HG03159 (cell line): ENCODE measurements around the gene BIVM.

Experiments
- ATAC-seq: cut with Tn5 transposase; IDR thresholded peaks from one replicate; pipeline ENCODE4 v1.9.1; 2021; ENCODE audit warnings: mild to moderate bottlenecking, moderate library complexity; ENCODE audit not compliant: unreplicated experiment

Gene BIVM

DNA sequence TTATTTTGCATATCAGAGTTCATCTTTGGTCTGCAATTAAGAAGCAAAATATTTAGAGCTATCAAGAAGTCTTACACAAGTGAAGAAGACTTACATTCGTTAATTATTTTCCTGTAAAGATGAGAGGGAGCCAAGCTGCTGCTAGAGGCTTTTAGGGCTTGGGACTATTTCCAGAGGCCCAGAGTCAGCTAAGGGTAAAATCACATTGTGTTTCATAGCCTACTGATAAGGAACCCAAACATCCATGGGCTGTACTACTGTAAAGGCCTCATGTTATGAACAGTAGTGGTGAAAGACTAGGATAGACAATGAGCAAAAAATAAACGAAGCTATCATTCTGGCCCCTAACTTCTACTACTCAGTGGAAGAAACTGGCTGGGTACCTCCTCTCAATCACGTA, 14.4 kb upstream of the BIVM start:
- ATAC-seq = no peak

DNA sequence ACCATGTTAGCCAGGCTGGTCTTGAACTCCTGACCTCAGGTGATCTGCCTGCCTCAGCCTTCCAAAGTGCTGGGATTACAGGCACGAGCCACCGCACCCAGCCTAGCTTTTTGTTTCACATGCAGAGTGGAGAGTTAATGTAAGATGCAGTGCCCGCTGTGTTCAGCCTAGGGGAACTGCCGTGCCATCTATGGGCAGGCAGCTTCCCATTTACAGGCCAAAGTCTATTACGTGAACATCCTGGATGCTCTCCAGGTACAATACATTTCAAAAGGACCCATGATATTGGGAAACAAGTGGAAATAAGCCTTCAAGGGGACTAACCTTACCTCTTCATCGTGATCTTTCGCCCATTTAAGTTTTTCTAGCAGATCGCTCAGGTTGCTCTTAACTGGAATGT, 10.2 kb upstream of the BIVM start:
- no peak for ATAC-seq

DNA sequence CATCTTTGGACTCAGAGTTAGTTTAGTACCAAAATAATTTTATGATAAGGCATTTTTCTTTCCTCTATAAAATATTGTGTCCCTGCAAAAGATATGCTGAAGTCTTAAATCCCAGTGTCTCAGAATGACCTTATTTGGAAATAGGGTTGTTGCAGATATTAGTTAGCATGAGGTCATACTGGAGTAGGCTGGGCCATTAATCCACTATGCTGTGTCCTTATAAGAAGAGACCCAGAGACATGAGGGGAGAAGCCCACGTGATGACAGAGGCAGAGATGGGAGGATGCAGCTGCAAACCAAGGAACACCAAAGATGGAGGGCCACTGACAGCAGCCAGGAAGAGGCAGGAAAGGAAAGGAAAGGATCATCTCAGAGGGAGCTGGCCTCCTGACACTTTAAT, 6.5 kb upstream of the BIVM start:
- no peak for ATAC-seq

- no peak for ATAC-seq
Measured at GRCh38 chr13:102793611-102794355, 5.1 kb upstream of the BIVM start.

GRCh38 chr13:102799426-102800144, 666 bp downstream of the BIVM start:
- ATAC-seq = peak; percentile 5

DNA sequence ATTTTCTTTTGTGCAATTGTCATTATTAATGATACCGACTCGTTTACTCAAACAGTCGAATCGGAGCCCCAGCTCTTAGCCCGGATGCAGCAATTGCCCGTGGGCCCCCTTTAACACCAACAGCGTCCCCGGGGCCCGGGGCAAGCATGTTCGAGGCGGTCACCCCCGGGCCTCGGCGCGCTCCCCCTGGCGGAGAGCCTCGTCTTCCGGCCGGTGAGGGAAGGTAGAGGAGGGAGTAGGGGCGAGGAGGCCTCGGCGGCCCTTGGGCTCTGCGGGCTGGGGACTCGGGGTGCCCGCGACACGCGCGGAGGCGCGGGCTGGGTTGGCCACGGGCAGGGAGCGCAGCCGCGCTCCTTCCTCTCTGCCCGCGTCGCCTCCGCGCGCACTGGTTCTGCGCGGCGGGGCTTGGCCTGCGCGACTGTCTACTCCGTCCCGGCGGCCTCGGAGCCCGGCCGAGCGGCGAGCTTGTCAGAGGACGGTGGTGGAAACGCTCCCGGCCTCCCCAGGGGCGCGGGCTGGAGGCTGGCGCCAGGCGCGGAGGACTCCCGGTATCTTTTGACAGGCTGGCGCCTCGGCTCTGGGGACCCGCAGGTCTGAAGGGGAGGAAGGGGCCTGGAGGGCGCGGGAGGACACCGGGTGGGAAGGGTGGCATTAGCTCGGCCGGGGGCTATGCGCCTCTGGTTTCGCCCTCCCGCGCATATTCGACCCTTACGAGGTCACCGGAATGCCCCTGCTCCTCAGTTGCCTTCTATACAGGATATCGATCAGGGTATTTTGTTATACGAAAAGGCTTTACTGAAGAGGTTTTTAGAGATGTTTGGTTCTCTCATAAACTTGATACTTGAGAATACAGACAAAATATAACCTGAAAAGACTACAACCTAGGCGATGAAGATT, 1.5 kb downstream of the BIVM start:
- peak; percentile 78 for ATAC-seq

DNA sequence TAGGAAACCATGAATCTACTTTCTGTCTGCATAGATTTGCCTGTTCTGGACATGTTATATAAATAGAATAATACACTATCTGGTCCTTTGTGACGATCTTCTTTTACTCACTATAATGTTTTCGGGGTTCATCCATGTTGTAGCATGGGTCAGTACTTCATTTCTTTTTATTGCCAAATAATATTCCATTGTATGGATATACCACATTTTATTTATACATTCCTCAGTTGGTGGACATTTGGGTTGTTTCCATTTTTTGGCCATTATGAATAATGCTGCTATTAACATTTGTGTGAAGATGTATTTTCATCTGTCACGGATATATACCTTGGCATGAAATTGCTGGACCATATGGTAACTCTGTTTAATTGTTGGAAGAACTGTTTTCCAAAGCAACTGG, 6.8 kb downstream of the BIVM start:
- ATAC-seq = no peak

GRCh38 chr13:102807699-102808098, 8.8 kb downstream of the BIVM start:
- no peak for ATAC-seq

DNA sequence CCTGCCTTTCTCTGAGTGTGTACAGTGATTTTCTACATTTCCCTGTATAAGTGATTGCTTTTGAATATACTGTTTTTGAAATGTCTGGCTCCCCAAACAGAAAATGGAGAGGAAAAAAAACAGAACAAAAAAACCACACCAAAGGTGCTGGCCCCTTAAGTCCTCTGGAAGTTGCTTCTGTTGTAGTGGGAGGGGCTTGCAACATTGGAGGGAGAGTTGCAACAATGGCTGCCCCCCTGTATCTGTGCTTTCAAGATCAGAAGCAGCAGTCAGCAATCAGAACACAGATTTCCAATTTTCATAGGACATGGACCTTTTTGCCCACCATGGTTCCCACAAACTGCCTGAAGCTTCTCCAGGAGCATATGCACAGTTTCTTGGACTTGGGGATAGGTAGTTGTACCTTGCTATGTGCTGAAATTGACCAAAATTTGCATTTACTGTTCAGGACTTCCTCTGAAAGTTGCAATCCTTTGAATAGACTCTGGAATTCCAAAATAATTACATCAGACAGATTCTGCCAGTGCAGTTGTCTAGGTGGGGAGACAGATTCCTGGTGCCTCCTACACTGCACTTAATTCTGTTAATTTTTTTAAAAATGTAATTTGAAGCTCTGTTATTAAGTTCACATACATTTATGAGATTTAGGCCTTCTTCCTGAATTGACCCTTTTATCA, 13.8 kb downstream of the BIVM start:
- ATAC-seq = no peak

DNA sequence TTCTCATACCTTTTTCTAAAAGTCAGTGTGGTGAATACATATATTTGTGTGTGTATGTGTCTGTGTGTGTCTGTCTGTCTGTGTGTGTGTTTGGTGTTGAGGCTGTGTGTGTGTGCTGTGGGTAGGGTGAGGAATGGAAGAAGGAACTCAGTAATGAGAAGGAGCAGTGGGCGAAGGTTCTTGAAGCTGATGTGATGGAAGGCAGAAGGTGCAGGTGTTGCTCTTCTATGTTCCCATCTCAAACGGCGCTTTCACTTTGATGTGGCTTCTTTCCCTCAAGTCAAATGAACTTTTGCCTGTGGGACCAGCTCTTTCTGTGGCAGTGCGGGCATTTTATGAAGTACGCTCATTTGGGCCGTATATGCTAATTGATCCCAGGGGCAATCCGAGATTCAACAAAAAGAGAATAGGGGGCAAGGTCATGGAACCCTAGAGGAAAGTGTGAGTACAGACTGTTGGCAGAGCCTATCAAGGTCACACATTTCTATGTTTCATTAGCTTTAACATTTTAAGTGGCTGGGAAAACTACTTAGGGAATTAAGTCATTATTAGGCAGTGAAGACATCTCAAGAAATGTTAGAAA, 15.2 kb downstream of the BIVM start:
- no peak for ATAC-seq

DNA sequence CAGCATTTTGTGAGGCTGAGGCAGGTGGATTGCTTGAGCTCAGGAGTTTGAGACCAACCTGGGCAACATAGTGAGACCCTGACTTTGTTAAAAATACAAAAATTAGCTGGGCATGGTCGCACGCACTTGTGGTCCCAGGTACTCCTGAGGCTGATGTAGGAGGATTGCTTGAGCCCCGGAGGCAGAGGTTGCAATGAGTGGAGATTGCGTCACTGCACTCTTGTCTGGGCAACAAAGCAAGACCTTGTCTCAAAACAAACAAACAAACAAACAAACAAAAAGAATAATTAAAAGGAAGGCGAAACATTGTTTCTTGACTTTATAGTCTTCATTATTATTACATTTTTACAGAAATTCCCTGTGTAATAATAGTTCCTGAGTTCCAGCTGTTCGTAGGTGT, 15.9 kb downstream of the BIVM start:
- no peak for ATAC-seq

GRCh38 chr13:102815788-102816187, 16.9 kb downstream of the BIVM start:
- no peak for ATAC-seq

DNA sequence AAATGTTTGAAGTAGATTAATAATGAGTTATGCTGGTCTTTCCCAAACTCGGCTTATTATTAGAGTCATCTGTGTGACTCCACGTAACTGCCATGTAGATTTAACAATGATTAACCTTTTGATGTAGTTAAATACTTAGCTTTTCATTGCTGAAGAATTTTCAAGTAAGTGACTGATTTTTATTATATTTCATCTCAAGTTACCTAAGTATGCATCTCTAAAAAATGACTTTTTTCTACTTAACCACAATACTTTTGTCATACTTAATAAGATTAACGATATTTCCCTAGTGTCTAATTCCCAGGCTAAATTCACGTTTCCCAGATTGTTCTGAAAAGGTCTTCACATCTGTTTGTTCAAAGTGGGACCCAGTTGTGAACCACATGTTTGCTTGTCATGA, 17.8 kb downstream of the BIVM start:
- ATAC-seq = no peak

DNA sequence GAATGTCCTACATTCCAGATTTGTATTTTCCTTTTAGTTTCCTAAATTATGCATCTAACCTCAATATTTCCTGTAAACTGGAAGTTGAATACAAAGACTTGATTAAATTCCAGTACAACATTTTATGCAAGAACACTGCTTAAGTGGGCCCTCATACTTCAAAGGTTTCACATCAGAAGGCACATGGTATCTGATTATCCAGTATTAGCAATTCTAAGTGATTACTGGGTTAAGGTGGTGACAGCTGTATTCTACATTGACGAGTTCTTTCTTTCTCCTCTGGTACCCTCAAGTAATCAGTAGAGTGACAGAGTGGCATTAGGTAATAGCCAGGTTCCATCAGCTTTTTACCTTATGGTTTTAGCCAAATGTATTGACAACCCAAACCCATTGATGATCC, 18.3 kb downstream of the BIVM start:
- ATAC-seq = no peak

DNA sequence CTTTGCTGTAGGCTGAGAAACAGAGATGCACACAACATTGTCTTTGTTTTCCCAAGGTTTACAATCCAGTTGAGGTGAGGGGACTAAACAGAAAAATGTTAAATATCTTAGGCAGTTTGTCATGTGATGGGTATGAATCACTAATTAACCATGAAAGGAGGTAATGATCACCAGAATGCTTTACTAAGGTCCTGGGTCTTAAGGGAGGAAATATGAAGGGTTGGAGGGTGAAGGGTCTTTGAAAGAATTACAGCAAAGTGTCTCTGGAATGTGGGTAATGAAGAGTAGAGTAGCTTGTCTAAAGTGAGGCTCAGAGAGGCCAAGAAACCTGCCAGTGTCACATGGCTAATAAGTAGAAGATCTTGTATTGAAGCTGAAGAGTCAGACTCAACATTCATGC, 19.0 kb downstream of the BIVM start:
- no peak for ATAC-seq

DNA sequence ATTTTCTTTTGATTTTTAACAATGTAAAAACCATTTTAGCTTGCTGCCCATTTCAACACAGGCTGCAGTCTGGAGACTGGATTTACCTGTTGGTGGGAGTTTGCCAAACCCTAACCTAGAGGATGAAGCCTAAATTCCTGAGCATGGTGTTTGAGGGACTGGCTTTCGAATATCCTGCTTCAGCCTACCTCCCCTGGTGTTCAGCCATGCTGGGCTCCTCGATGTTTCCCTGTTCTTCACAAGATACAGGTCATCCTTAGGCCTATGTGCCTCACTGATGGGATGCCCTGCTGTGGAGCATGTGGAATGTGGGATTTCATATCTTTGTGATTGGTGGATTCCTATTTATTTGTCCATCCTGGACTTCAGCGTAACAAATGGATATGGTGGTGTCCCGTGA, 26.5 kb downstream of the BIVM start:
- no peak for ATAC-seq

DNA sequence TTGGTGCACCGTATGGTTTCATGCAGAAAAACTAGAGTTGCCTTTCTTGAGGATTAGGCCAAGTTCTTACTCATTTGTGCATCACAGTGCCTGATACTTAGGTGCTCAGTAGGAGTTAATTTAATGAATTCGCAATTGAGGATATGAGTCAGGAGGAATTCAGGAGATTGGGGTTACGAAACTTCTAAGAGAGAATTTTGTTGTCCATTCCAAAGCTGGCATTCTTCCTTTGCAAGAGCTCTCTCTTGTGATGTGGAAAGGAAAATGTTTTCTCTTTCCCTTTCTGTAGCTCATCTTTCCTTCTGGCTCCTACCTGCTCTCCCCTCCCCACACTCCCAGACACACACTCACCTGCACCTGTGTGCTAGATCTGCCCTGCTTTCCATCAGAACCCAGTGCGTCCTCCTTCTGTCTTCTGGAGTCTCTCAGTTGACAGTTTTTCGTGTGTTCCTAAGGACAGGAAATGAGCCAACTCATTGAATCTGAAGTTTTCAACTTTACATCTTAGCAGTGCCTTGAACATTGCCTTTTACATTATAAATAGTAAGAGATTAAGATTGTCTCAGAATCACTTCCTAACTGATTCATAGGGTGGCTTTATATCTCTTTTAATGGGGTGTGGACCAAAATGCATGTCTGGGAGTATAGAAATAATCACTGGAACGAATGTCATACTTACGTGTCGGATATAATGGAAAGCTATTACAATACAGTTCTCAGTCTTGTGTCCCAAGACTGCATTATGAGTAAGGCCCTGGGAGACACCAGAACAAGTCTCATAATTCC, 27.2 kb downstream of the BIVM start:
- no peak for ATAC-seq

- no peak for ATAC-seq
Measured at GRCh38 chr13:102830646-102831045, 31.7 kb downstream of the BIVM start.

DNA sequence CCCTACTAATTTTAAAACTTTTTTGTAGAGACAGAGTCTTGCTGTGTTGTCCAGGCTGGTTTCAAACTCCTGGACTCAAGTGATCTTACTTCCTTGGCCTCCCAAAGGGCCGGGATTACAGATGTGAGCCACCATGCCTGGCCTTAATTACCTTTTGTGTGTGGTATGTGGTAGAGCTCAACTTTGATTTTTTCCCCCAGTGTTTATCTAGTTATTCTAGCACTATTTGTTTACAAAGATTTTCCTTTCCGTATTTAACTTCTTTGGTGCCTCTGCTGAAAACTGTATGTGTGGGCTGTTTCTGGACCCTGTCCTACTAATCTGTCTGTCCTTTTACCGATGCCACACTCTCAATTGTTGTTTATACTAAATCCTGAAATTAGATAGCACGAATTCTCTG, 37.6 kb downstream of the BIVM start:
- no peak for ATAC-seq

DNA sequence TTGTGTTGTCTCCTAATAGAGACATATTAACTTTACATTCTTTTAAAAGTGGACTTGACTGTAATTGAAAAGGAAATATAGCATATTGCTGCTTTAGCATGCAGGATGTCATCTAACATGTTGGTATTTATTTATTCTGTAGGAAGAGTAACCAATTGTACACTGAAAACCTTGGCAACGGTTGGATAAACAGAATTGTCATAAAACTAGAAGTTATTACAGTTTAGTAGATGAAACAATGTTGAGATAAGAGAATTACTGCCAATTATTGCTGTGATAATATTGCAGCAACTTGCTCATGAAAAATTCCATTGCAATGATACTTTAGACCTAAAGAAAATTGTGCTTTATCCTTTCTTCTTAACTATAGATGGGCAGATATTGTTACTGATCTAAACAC, 39.4 kb downstream of the BIVM start:
- ATAC-seq = no peak
